Measurements from ENCODE around the gene RNF6. TPM values are rescaled to one million over a fixed set of nuclear protein-coding genes. Genes with fewer than 3 reads are reported as not detected.

Gene RNF6
- total RNA-seq, 4 donors from 2014 or later, result 18.8 to 29.5 (median 23.2) TPM

DNA sequence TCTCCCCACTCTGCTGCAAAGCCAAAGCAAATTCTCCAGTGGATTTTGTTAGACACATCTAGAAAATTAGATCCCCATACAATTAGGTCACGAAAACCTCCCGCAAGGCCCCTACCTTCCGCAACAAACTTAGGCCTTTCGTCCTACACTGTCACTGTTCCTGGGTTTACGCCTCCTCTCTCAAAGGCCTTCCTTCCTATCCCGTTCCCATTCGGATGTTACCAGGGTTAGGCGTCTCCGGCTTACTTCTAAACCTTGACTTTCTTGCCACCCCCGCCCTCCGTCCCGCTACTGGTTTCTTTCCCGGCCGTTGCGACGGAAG, 754 bp downstream of the RNF6 start:
- peak; percentile 64 for ATAC-seq
- Histone ChIP-seq H3K27ac (peak overlapping the region; percentile 95 to 98 (median 98)), H3K4me3 (peak overlapping the region; percentile 86 to 99), H3K9me3 (no peaks in the 10 kb centered on the region), H3K36me3 (peaks cover 16 to 35% of the 10 kb centered on the region in 2 donors), H3K4me1 (peaks cover 5 to 36% (median 8%) of the 10 kb centered on the region in 3 donors), H3K27me3 (no peaks in the 10 kb centered on the region)
- no peak for TF ChIP-seq POLR2A (IDR thresholded peaks at IDR 0.05)
- TF ChIP-seq, protein P1, sequence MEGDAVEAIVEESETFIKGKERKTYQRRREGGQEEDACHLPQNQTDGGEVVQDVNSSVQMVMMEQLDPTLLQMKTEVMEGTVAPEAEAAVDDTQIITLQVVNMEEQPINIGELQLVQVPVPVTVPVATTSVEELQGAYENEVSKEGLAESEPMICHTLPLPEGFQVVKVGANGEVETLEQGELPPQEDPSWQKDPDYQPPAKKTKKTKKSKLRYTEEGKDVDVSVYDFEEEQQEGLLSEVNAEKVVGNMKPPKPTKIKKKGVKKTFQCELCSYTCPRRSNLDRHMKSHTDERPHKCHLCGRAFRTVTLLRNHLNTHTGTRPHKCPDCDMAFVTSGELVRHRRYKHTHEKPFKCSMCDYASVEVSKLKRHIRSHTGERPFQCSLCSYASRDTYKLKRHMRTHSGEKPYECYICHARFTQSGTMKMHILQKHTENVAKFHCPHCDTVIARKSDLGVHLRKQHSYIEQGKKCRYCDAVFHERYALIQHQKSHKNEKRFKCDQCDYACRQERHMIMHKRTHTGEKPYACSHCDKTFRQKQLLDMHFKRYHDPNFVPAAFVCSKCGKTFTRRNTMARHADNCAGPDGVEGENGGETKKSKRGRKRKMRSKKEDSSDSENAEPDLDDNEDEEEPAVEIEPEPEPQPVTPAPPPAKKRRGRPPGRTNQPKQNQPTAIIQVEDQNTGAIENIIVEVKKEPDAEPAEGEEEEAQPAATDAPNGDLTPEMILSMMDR (IDR thresholded peaks at IDR 0.05), result no peak
- TF ChIP-seq POLR2AphosphoS5 (IDR thresholded peaks at IDR 0.05), result no peak
- no peak for TF ChIP-seq EP300 (IDR thresholded peaks at IDR 0.05)
- 0 to 1% methylated on average over 7 to 13 of the region's 16 CpGs for WGBS, 2 donors (ENCODE audit: low coverage in 1 of 2)

DNA sequence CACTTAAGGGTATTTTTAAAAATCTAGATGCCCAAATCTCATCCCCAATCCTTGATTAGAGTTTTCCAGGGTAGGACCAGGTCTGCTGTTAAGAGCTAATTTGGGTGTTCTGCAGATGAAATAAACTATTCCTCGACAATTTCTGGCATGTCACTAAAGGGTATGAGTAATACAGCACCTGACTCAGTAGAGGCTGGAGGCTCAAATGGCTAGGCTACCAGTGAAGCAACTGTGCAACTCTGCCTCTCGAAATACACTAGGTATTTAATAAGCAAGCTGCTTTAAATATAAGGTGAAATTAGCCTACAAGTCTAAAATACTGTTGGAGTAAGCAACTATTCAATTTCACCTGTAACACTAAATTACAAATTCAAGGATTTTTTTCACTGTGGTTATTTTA, 1.5 kb downstream of the RNF6 start:
- Histone ChIP-seq H3K4me1 (peaks cover 5 to 36% (median 8%) of the 10 kb centered on the region in 3 donors), H3K4me3 (peak overlapping the region in 1 of 2 donors; percentile 86), H3K9me3 (no peaks in the 10 kb centered on the region), H3K36me3 (peaks cover 16 to 43% of the 10 kb centered on the region in 2 donors), H3K27me3 (no peaks in the 10 kb centered on the region), H3K27ac (no peak overlapping the region)
- ATAC-seq, result no peak
- 46 to 68% methylated on average over 2 of the region's 2 CpGs for WGBS, 2 donors (ENCODE audit: low coverage in 1 of 2)
- TF ChIP-seq EP300 (IDR thresholded peaks at IDR 0.05) (no peak), POLR2A (IDR thresholded peaks at IDR 0.05) (no peak), POLR2AphosphoS5 (IDR thresholded peaks at IDR 0.05) (no peak)
- TF ChIP-seq, protein P1 (IDR thresholded peaks at IDR 0.05), result no peak

GRCh38 chr13:26219726-26220125, 2.4 kb downstream of the RNF6 start:
- Histone ChIP-seq H3K27ac (no peak overlapping the region), H3K27me3 (no peaks in the 10 kb centered on the region), H3K36me3 (peaks cover 22 to 51% of the 10 kb centered on the region in 2 donors), H3K4me3 (no peak overlapping the region), H3K9me3 (no peaks in the 10 kb centered on the region), H3K4me1 (peaks cover 5 to 36% (median 8%) of the 10 kb centered on the region in 3 donors)
- TF ChIP-seq POLR2AphosphoS5 (IDR thresholded peaks at IDR 0.05) (no peak), POLR2A (IDR thresholded peaks at IDR 0.05) (no peak), EP300 (IDR thresholded peaks at IDR 0.05) (no peak)
- TF ChIP-seq, protein P1 (IDR thresholded peaks at IDR 0.05), result no peak
- WGBS, 2 donors (ENCODE audit: low coverage in 1 of 2), result 67 to 75% methylated on average over 1 of the region's 1 CpG
- no peak for ATAC-seq

GRCh38 chr13:26216042-26216441, 6.1 kb downstream of the RNF6 start:
- Histone ChIP-seq H3K36me3 (peaks cover 35 to 88% of the 10 kb centered on the region in 2 donors), H3K27me3 (no peaks in the 10 kb centered on the region), H3K27ac (no peak overlapping the region), H3K4me1 (peaks cover 3 to 24% (median 8%) of the 10 kb centered on the region in 3 donors), H3K9me3 (no peaks in the 10 kb centered on the region), H3K4me3 (no peak overlapping the region)
- 88 to 94% methylated on average over 2 of the region's 2 CpGs for WGBS, 2 donors (ENCODE audit: low coverage in 1 of 2)
- TF ChIP-seq POLR2AphosphoS5 (IDR thresholded peaks at IDR 0.05), result no peak
- no peak for TF ChIP-seq EP300 (IDR thresholded peaks at IDR 0.05)
- TF ChIP-seq, protein P1 (IDR thresholded peaks at IDR 0.05), result no peak
- no peak for TF ChIP-seq POLR2A (IDR thresholded peaks at IDR 0.05)
- no peak for ATAC-seq

DNA sequence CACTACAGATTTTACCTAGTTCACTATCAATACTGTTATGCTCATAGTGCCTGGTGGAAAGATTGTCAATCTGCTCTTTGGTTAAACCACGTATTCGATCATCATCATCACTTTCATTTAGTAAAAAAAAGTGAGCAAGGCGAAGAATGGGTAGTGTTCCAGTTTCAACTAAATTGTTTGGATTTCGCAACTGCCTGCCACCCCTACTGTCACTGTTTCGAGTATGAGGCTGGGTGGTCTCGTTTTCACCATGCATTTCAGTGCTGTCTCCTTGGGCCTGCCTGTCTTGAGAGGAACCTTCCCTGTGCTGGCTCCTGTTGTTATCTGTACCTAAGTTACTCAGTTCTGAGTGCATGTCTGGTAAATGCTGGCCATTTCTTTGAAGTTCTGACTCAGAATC, 8.1 kb downstream of the RNF6 start:
- Histone ChIP-seq H3K4me3 (no peak overlapping the region), H3K27ac (no peak overlapping the region), H3K36me3 (peaks cover 35 to 100% of the 10 kb centered on the region in 2 donors), H3K27me3 (no peaks in the 10 kb centered on the region), H3K9me3 (no peaks in the 10 kb centered on the region), H3K4me1 (peaks cover 0 to 3% (median 0%) of the 10 kb centered on the region in 3 donors)
- TF ChIP-seq, protein P1 (IDR thresholded peaks at IDR 0.05), result no peak
- TF ChIP-seq POLR2A (IDR thresholded peaks at IDR 0.05) (no peak), EP300 (IDR thresholded peaks at IDR 0.05) (no peak), POLR2AphosphoS5 (IDR thresholded peaks at IDR 0.05) (no peak)
- no peak for ATAC-seq
- 85 to 93% methylated on average over 6 of the region's 6 CpGs for WGBS, 2 donors (ENCODE audit: low coverage in 1 of 2)

Measured in gastroesophageal sphincter (tissue), 4 donors.